HG03457 (cell line): ENCODE data around the gene URB2.
"Not testable (repeated sequence)": the region's sequence is repeated elsewhere in the genome, so short reads cannot be mapped to it uniquely, and the experiment has no call there.

Experiments used
- ATAC-seq: cut with Tn5 transposase; IDR thresholded peaks from one replicate; pipeline ENCODE4 v1.9.1; 2021; ENCODE audit warnings: moderate number of reproducible peaks; ENCODE audit not compliant: unreplicated experiment

Gene URB2

GRCh38 chr1:229689904-229690303 lies 63.9 kb downstream of the URB2 start:
- no peak for ATAC-seq

GRCh38 chr1:229690662-229691061 lies 64.6 kb downstream of the URB2 start:
- no peak for ATAC-seq

- ATAC-seq = no peak
These were observed 65.3 kb downstream of the URB2 start for GRCh38 chr1:229691362-229691761.

GRCh38 chr1:229693129-229693900 lies 67.3 kb downstream of the URB2 start:
- ATAC-seq = no peak

DNA sequence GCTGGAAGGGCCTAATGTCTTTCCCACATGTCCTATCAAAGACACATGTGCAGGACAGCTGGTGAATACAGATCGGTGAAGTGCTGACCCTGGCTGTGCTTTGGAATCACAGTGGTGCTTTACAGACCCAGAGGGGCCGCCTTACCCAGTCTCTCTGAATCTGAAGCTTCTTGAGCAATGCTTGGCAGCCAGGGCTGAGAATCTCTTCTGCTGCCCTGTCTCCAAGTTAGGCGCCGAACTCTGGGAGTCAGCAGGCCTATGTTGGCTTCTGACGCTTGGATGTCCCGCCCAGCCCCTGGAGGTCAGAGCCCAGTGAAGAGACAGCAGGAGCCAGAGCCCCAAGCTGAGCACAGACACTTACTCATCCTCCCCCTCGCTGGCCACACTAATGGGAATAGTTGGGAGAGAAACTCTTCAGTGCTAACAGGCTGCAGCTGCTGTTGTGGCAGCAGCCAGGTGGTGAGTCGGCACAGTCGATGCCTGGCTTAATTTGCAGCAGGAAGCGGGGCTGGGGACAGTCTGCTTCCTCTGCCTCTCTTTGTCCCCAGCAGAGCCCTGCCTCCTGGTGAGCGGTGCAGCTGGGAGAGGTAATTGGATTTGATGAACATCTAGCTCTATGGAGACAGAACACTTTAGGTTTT lies 68.1 kb downstream of the URB2 start:
- ATAC-seq = no peak

GRCh38 chr1:229696385-229696784 lies 70.3 kb downstream of the URB2 start:
- no peak for ATAC-seq

DNA sequence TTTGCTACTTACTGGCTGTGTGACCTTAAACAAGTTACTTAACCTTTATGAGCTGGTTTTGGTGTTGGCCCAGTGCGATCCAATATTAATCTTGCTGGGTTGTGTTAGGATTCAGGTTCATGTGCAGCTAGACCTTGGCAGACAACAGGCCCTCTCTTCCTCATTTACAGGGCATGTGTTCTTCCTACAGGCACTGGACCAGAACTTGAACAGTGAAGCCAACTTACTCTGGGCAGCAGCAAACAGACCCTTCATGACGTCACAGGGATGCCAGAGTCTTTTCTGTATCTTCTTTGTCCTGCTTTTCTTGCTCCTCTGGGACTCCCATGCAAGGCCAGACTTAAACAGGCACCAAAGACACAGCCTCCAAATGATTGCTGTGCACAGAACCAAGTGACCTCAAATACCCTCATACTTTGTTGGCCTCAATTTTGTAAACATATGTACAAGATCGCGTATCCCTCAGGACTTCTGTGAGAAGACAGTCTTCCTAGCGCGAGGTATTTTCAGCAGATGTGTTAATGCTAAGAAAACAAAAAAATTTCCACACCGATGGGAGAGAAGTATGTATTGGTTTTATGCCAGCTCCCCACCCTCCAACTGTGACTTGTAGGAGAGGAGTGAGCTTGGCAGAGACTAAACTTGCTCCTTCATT lies 73.7 kb downstream of the URB2 start:
- no peak for ATAC-seq

DNA sequence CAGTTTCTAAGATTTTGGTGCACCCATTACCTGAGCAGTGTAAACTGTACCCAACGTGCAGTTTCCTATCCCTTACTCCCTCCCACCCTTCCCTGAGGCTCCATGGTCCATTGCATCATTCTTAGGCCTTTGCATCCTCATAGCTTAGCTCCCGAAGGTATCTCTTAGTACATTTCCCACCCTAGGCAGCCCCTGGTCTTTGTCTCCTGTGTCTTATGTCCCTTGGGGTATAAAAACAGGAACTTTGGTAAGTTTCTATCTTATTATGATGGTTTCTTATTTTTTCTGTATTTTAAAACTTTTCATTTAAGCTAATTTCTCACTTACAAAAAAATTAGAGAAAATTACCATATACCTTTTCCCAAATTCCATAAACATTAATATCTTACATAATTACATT lies 78.1 kb downstream of the URB2 start:
- ATAC-seq = no peak

GRCh38 chr1:229705152-229705551 lies 79.1 kb downstream of the URB2 start:
- not testable (repeated sequence) for ATAC-seq

- not testable (repeated sequence) for ATAC-seq
These were observed 81.1 kb downstream of the URB2 start for GRCh38 chr1:229707127-229707526.

- no peak for ATAC-seq
These were observed 83.5 kb downstream of the URB2 start for GRCh38 chr1:229709500-229710013.
